Heart left ventricle (tissue), 13 donors: ENCODE results near the gene SPPL3.

ENCODE experiments used
- POLR2A ChIP-seq, 2 donors: fragments of 450-650 bp; IDR thresholded peaks; one replicate each; pipeline ENCODE4 v1.6.1; 2017; ENCODE audit warnings: antibody characterized with exemption in 2 of 2, mild to moderate bottlenecking in 2 of 2, moderate library complexity in 2 of 2
- TF ChIP-seq, protein P1 (sequence below), 12 donors: fragments of 200-600 bp; sonication (generic) in 4 of 12; IDR thresholded peaks; one replicate each; pipeline versions ENCODE4 v1.5.0 to v1.8.0; 2018 to 2022; ENCODE audit warnings: antibody characterized with exemption in 12 of 12, mild to moderate bottlenecking in 5 of 12
- donor health status: ischemic (EF 13 %, LVEDD 7.1; RV severe dilation, severe dysfunction).
- donor health status: DM: no; HTN: yes; CAD: no.
- donor health status: DM: no; HTN: no; CAD: no.
- donor health status: ischemic (EF 25% LVEDD 6.9; RV normal size, moderate dysfunction).
- donor health status: ischemic (EF 25% LVEDD 5.7; RV mildly dilated, moderate dysfunction).
- donor health status: ischemic (EF 35%, LVEDD 5.7; RV mildly dilated, moderate dysfunction).
- donor health status: nonischemic (EF 11% LVEDD 7.7; RV severe dilation, severe dysfunction).
- donor health status: DM: yes; HTN: yes; CAD: no.
- donor health status: PGD.
- donor health status: ischemic (EF 29% LVEDD 5.4; RV normal size, mild dysfunction).
- donor health status: nonischemic (EF 23%, LVEDD 6.1; RV moderate dilation, normal function).

- TF ChIP-seq, protein P1, sequence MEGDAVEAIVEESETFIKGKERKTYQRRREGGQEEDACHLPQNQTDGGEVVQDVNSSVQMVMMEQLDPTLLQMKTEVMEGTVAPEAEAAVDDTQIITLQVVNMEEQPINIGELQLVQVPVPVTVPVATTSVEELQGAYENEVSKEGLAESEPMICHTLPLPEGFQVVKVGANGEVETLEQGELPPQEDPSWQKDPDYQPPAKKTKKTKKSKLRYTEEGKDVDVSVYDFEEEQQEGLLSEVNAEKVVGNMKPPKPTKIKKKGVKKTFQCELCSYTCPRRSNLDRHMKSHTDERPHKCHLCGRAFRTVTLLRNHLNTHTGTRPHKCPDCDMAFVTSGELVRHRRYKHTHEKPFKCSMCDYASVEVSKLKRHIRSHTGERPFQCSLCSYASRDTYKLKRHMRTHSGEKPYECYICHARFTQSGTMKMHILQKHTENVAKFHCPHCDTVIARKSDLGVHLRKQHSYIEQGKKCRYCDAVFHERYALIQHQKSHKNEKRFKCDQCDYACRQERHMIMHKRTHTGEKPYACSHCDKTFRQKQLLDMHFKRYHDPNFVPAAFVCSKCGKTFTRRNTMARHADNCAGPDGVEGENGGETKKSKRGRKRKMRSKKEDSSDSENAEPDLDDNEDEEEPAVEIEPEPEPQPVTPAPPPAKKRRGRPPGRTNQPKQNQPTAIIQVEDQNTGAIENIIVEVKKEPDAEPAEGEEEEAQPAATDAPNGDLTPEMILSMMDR (IDR thresholded peaks at IDR 0.05) = peak; percentile 46 to 75 (median 59)
- no peak for TF ChIP-seq POLR2A (IDR thresholded peaks at IDR 0.05)
Measured at GRCh38 chr12:120944645-120945217, 40.6 kb upstream of the SPPL3 start.
